ENCODE results near the gene PNN. TPM values are rescaled to one million over a fixed set of nuclear protein-coding genes. Genes with fewer than 3 reads are reported as not detected.

PNN gene
- total RNA-seq, 4 donors from 2014 or later = 19.6 to 43.1 (median 37.1) TPM

DNA sequence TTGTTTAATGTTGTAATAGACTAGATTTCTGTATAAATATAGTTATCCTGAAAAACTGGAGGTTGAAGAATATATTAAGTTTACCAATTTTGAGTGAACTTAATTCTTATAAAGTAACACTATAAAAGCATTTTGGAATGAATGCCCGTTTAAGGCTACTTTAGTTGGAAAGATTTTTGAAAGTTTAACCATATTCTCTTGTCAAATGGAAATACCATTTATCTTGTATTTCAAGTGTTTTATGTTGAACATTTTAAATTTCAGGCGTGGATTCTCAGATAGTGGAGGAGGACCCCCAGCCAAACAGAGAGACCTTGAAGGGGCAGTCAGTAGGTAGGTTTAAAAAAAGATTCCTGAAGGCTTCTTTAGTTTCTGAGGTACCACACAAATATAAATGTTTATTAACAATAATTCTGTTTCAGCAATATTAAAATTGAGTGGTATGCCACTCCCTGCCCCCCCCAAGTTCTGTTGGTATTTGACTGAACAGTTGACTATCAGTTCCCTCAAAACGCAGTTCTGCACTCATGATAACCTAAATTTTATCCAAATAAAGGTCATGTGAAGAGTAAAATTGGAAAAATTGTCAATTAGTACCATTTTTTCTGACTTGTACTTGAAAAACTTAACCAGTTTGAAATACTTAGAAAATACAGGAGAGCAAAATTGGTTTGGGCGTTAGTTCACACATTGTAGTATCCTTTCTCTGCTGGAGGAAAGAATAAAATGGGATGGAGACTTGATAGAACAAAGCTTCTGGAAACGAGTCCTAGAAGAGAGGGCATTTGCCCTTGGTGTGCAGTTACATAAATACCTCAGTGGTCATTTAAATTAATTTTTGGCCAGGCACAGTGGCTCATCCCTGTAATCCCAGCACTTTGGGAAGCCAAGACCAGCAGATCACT lies 1.5 kb downstream of the PNN start:
- Histone ChIP-seq H3K36me3 (peaks cover 13 to 51% of the 10 kb centered on the region in 2 donors), H3K4me3 (peak overlapping the region; percentile 52 to 89), H3K27me3 (no peaks in the 10 kb centered on the region), H3K4me1 (peaks cover 5 to 36% (median 11%) of the 10 kb centered on the region in 3 donors), H3K27ac (peak overlapping the region in 1 of 4 donors; percentile 93), H3K9me3 (no peaks in the 10 kb centered on the region)
- WGBS, 2 donors (ENCODE audit: low coverage in 1 of 2) = 59 to 79% methylated on average over 5 of the region's 5 CpGs
- TF ChIP-seq EP300 (IDR thresholded peaks at IDR 0.05) (no peak), POLR2A (IDR thresholded peaks at IDR 0.05) (no peak), POLR2AphosphoS5 (IDR thresholded peaks at IDR 0.05) (no peak)
- TF ChIP-seq, protein P1, sequence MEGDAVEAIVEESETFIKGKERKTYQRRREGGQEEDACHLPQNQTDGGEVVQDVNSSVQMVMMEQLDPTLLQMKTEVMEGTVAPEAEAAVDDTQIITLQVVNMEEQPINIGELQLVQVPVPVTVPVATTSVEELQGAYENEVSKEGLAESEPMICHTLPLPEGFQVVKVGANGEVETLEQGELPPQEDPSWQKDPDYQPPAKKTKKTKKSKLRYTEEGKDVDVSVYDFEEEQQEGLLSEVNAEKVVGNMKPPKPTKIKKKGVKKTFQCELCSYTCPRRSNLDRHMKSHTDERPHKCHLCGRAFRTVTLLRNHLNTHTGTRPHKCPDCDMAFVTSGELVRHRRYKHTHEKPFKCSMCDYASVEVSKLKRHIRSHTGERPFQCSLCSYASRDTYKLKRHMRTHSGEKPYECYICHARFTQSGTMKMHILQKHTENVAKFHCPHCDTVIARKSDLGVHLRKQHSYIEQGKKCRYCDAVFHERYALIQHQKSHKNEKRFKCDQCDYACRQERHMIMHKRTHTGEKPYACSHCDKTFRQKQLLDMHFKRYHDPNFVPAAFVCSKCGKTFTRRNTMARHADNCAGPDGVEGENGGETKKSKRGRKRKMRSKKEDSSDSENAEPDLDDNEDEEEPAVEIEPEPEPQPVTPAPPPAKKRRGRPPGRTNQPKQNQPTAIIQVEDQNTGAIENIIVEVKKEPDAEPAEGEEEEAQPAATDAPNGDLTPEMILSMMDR (IDR thresholded peaks at IDR 0.05) = no peak
- ATAC-seq = no peak

DNA sequence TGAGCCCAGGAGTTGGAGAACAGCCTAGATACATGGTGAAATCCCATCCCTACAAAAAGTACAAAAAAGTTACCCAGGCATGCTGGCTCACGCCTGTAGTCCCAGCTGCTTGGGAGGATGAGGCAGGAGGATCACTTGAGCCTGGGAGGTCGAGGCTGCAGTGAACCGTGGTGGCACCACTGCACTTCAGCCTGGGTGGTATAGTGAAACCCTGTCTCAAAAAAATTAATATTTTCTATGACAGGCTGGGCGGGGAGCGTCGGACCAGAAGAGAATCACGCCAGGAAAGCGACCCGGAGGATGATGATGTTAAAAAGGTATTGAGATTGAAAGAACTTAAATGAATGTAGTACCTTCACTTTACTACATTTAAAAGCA lies 2.1 kb downstream of the PNN start:
- Histone ChIP-seq H3K9me3 (no peaks in the 10 kb centered on the region), H3K36me3 (peaks cover 14 to 58% of the 10 kb centered on the region in 2 donors), H3K4me3 (no peak overlapping the region), H3K27ac (no peak overlapping the region), H3K4me1 (peaks cover 5 to 36% (median 11%) of the 10 kb centered on the region in 3 donors), H3K27me3 (no peaks in the 10 kb centered on the region)
- TF ChIP-seq EP300 (IDR thresholded peaks at IDR 0.05) = no peak
- no peak for TF ChIP-seq POLR2AphosphoS5 (IDR thresholded peaks at IDR 0.05)
- no peak for TF ChIP-seq POLR2A (IDR thresholded peaks at IDR 0.05)
- TF ChIP-seq, protein P1 (IDR thresholded peaks at IDR 0.05) = no peak
- 85 to 89% methylated on average over 6 to 8 of the region's 9 CpGs for WGBS, 2 donors (ENCODE audit: low coverage in 1 of 2)
- no peak for ATAC-seq

DNA sequence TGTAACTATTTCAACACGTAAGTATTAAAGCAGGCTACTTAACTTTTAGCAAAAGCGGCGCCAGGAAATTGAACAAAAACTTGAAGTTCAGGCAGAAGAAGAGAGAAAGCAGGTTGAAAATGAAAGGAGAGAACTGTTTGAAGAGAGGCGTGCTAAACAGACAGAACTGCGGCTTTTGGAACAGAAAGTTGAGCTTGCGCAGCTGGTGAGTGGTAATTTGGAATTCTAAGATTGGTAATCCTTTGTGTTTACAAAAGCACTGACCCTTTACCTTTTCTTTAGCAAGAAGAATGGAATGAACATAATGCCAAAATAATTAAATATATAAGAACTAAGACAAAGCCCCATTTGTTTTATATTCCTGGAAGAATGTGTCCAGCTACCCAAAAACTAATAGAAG lies 4.0 kb downstream of the PNN start:
- no peak overlapping the region for H3K4me3 ChIP-seq
- peaks cover 5 to 35% (median 11%) of the 10 kb centered on the region in 3 donors for H3K4me1 ChIP-seq
- TF ChIP-seq, protein P1 (IDR thresholded peaks at IDR 0.05) = no peak
- TF ChIP-seq EP300 (IDR thresholded peaks at IDR 0.05) (no peak), POLR2AphosphoS5 (IDR thresholded peaks at IDR 0.05) (no peak), POLR2A (IDR thresholded peaks at IDR 0.05) (no peak)
- 80 to 95% methylated on average over 6 of the region's 6 CpGs for WGBS, 2 donors (ENCODE audit: low coverage in 1 of 2)
- H3K36me3 ChIP-seq = peaks cover 14 to 76% of the 10 kb centered on the region in 2 donors
- no peaks in the 10 kb centered on the region for H3K9me3 ChIP-seq
- H3K27ac ChIP-seq = no peak overlapping the region
- no peaks in the 10 kb centered on the region for H3K27me3 ChIP-seq
- ATAC-seq = no peak

DNA sequence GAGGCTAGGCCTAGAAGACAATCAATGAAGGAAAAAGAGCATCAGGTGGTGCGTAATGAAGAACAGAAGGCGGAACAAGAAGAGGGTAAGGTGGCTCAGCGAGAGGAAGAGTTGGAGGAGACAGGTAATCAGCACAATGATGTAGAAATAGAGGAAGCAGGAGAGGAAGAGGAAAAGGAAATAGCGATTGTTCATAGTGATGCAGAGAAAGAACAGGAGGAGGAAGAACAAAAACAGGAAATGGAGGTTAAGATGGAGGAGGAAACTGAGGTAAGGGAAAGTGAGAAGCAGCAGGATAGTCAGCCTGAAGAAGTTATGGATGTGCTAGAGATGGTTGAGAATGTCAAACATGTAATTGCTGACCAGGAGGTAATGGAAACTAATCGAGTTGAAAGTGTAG lies 5.5 kb downstream of the PNN start:
- peaks cover 14 to 89% of the 10 kb centered on the region in 2 donors for H3K36me3 ChIP-seq
- H3K9me3 ChIP-seq = no peaks in the 10 kb centered on the region
- 82% methylated on average over 5 of the region's 5 CpGs for WGBS, 2 donors (ENCODE audit: low coverage in 1 of 2)
- TF ChIP-seq POLR2A (IDR thresholded peaks at IDR 0.05) = no peak
- no peak for TF ChIP-seq POLR2AphosphoS5 (IDR thresholded peaks at IDR 0.05)
- TF ChIP-seq, protein P1 (IDR thresholded peaks at IDR 0.05) = no peak
- TF ChIP-seq EP300 (IDR thresholded peaks at IDR 0.05) = no peak
- no peak overlapping the region for H3K27ac ChIP-seq
- ATAC-seq = no peak
- H3K4me1 ChIP-seq = peaks cover 5 to 30% (median 11%) of the 10 kb centered on the region in 3 donors
- no peaks in the 10 kb centered on the region for H3K27me3 ChIP-seq
- no peak overlapping the region for H3K4me3 ChIP-seq

Data from gastroesophageal sphincter (tissue), 4 donors.